ENCODE results near the gene BCL2L11.

DNA sequence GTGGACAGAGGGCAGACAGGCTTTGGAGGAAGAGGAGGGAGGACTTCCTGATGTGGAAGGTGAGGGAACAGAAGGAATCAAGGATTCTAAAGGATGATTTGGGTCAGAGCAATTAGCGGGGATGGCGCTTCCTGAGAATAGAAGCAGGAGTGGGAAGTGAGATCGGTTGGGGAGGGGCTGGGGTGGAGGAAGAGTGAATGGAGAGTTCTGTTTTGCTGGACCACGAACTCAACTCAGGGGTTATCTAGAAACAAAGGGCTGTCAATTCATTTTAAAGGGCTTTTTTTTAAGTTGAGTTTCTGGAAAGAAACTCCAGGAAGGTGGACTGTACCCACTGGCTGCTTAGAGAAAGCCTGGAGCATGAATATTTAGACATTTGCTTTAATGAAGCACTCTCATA lies 54.9 kb downstream of the BCL2L11 start:
- TF ChIP-seq CTCF (IDR thresholded peaks at IDR 0.05) = no peak
- no peak for TF ChIP-seq EP300 (IDR thresholded peaks at IDR 0.05)
- TF ChIP-seq POLR2A (IDR thresholded peaks at IDR 0.05) = no peak

Data from ovary (tissue), 3 donors.